Keratinocyte (primary cell): ENCODE measurements around the gene HLA-DOB. TPM values are rescaled to one million over a fixed set of nuclear protein-coding genes. Genes with fewer than 3 reads are reported as not detected.

Experiments
- DNase-seq: peaks from one replicate; pipeline ENCODE4 v3.0.0-alpha.2; 2011; ENCODE audit warnings: low read depth, missing footprints, low spot score
- FAIRE-seq: peaks from 2 replicates; lab custom pipeline; 2011; peaks lifted over from hg19 to GRCh38; lab: Jason Lieb, UNC
- H2AFZ ChIP-seq: 2 replicates; pipeline ENCODE4 v1.6.0; 2012; ENCODE audit warnings: low read length, control low read depth, inconsistent platforms; ENCODE audit not compliant: control insufficient read depth
- H3K27ac ChIP-seq: 2 replicates; pipeline ENCODE4 v1.5.1; 2011; ENCODE audit warnings: low read length; ENCODE audit not compliant: control insufficient read depth, insufficient read depth
- H3K27me3 ChIP-seq: 3 replicates; pipeline ENCODE4 v1.6.0; 2011; ENCODE audit warnings: low read length; ENCODE audit not compliant: control insufficient read depth, insufficient read depth; ENCODE audit errors: extremely low read depth
- H3K36me3 ChIP-seq, 2 experiments: 2 replicates in 1 of 2; 3 replicates in 1 of 2; pipeline ENCODE4 v1.5.1; 2011; ENCODE audit warnings: low read length in 2 of 2, mild to moderate bottlenecking in 1 of 2; ENCODE audit not compliant: control insufficient read depth in 2 of 2, insufficient read depth in 2 of 2; ENCODE audit errors: extremely low read depth in 1 of 2
- H3K4me1 ChIP-seq: 3 replicates; pipeline ENCODE4 v1.5.1; 2011; ENCODE audit warnings: low read length; ENCODE audit not compliant: control insufficient read depth, insufficient read depth; ENCODE audit errors: extremely low read depth
- H3K4me2 ChIP-seq: 3 replicates; pipeline ENCODE4 v1.6.0; 2011; ENCODE audit warnings: low read depth, low read length; ENCODE audit not compliant: control insufficient read depth, insufficient read depth; ENCODE audit errors: extremely low read depth
- H3K4me3 ChIP-seq, 3 experiments: fragments of 200-600 bp in 1 of 3; sonication (generic) in 1 of 3; 2 replicates in 2 of 3; 3 replicates in 1 of 3; pipeline ENCODE4 v1.5.1; 2011 to 2016; ENCODE audit warnings: low read length in 3 of 3, mild to moderate bottlenecking in 3 of 3, control low read depth in 2 of 3, inconsistent platforms in 1 of 3, low read depth in 1 of 3, mixed read lengths in 1 of 3, mixed run types in 1 of 3, moderate library complexity in 1 of 3; ENCODE audit not compliant: control insufficient read depth in 2 of 3, insufficient read depth in 2 of 3; ENCODE audit errors: extremely low read depth in 1 of 3
- H3K79me2 ChIP-seq: 2 replicates; pipeline ENCODE4 v1.6.0; 2012; ENCODE audit warnings: low read length; ENCODE audit not compliant: control insufficient read depth, insufficient read depth
- H3K9ac ChIP-seq: 3 replicates; pipeline ENCODE4 v1.6.0; 2011; ENCODE audit warnings: low read length; ENCODE audit not compliant: control insufficient read depth, insufficient read depth; ENCODE audit errors: extremely low read depth
- H3K9me1 ChIP-seq: 3 replicates; pipeline ENCODE4 v1.6.0; 2011; ENCODE audit warnings: low read length; ENCODE audit not compliant: control insufficient read depth, insufficient read depth; ENCODE audit errors: extremely low read depth
- H3K9me3 ChIP-seq: 2 replicates; pipeline ENCODE4 v1.5.1; 2012; ENCODE audit warnings: low read depth, low read length; ENCODE audit not compliant: control insufficient read depth
- H4K20me1 ChIP-seq: 3 replicates; pipeline ENCODE4 v1.6.0; 2011; ENCODE audit warnings: low read length; ENCODE audit not compliant: control insufficient read depth, insufficient read depth; ENCODE audit errors: extremely low read depth
- EZH2 ChIP-seq: IDR thresholded peaks from one replicate; pipeline ENCODE4 v1.6.1; 2012; ENCODE audit warnings: inconsistent platforms, mild to moderate bottlenecking, low read length, moderate library complexity
- dilution Hi-C: fragments of 300-500 bp; cut with MboI; formaldehyde crosslinking; loops from one replicate; pipeline ENCODE4 v1.7.0; 2020; ENCODE audit warnings: low sequenced_read_pairs; ENCODE audit not compliant: extremely low pct_ligation_motif_present
- polyA plus RNA-seq, 5 experiments: library from polyadenylated mRNA; depleted of rRNA in 3 of 5; stranded (reverse) in 3 of 5; stranded (forward) in 1 of 5; unstranded in 1 of 5; fragments of >200 nt; gene quantifications; 1 replicate in 1 of 5; 2 replicates in 3 of 5; 3 replicates in 1 of 5; pipeline versions ENCODE4 v1.2.1 to v1.2.3, GENCODE V29; 2011 to 2012; ENCODE audit warnings: missing spikeins in 2 of 5, low read depth in 1 of 5, low replicate concordance in 1 of 5
- TF ChIP-seq, protein P1 (sequence below), 3 experiments: IDR thresholded peaks in 1 of 3; conservative IDR thresholded peaks in 1 of 3; optimal IDR thresholded peaks in 1 of 3; 2 replicates in 2 of 3; 3 replicates in 1 of 3; pipeline versions ENCODE3 to v1.5.1; 2011; ENCODE audit warnings: low read length in 3 of 3, mild to moderate bottlenecking in 3 of 3, moderate library complexity in 2 of 3, control low read depth in 1 of 3, inconsistent platforms in 1 of 3; ENCODE audit not compliant: insufficient read depth in 2 of 3; ENCODE audit errors: extremely low read depth in 1 of 3

The HLA-DOB gene
- polyA plus RNA-seq, 1 donor (not counting 4 experiments of a cell fraction or from before 2014, with no cell fraction given) = 12.5 TPM

DNA sequence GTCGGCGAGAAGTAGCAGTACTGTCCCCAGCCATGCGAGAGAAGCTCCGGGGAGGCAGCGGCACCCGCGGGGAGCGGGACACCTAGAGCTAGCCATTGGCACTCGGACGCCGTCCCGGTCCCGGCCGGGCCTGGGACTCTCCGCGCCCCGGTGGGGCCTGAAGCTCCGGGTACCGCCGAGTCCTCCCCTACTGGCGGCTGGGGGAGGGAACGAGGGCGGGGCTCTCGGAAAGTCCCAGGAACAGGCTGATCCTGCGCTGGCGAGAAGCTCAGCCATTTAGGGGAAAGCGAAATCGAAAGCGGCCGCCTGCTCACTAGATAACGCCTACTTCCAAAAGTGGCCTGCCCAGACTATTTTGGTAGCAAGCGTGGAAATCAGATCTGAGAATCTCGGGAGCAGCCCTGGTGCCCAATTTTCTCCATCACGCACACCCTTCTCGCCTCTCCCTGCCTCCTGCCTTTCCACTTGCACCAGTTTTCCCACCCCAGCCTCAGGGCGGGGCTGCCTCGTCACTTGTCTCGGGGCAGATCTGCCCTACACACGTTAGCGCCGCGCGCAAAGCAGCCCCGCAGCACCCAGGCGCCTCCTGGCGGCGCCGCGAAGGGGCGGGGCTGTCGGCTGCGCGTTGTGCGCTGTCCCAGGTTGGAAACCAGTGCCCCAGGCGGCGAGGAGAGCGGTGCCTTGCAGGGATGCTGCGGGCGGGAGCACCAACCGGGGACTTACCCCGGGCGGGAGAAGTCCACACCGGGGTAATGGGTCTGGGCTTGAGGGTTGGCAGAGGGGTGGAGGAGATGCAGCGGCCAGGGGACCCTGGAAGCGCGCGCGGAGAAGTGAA, 37.0 kb upstream of the HLA-DOB start, which contains the start of the genes PSMB9 and TAP1:
PSMB9 (plus strand) TSS at position 652 of the 835 bp plus-strand sequence; CDS start at position 690, 38 bp downstream.
TAP1 (minus strand) TSS at position 164 of the 835 bp plus-strand sequence; CDS start at position 96, 68 bp downstream.
- H3K4me1 ChIP-seq = peaks cover 24% of the 10 kb centered on the region
- FAIRE-seq (peak; percentile 41), DNase-seq (peak; percentile 76)
- no peaks in the 10 kb centered on the region for H4K20me1 ChIP-seq
- peak within 1 kb of the TSS; percentile 93 for H3K9ac ChIP-seq
- peak within 1 kb of the TSS; percentile 95 for H3K27ac ChIP-seq
- peaks cover 21% of the 10 kb centered on the region for H3K79me2 ChIP-seq
- H2AFZ ChIP-seq = peak within 1 kb of the TSS; percentile 97
- peaks cover 13 to 15% of the 10 kb centered on the region in 2 experiments for H3K36me3 ChIP-seq
- dilution Hi-C loops = no loop called here
- H3K4me2 ChIP-seq = peak within 1 kb of the TSS; percentile 92
- H3K4me3 ChIP-seq = peak within 1 kb of the TSS; percentile 84 to 89 (median 86)
- TF ChIP-seq, protein P1, sequence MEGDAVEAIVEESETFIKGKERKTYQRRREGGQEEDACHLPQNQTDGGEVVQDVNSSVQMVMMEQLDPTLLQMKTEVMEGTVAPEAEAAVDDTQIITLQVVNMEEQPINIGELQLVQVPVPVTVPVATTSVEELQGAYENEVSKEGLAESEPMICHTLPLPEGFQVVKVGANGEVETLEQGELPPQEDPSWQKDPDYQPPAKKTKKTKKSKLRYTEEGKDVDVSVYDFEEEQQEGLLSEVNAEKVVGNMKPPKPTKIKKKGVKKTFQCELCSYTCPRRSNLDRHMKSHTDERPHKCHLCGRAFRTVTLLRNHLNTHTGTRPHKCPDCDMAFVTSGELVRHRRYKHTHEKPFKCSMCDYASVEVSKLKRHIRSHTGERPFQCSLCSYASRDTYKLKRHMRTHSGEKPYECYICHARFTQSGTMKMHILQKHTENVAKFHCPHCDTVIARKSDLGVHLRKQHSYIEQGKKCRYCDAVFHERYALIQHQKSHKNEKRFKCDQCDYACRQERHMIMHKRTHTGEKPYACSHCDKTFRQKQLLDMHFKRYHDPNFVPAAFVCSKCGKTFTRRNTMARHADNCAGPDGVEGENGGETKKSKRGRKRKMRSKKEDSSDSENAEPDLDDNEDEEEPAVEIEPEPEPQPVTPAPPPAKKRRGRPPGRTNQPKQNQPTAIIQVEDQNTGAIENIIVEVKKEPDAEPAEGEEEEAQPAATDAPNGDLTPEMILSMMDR (optimal IDR thresholded peaks at IDR 0.05 in 1 of 3, IDR thresholded peaks at IDR 0.05 in 1 of 3, conservative IDR thresholded peaks at IDR 0.05 in 1 of 3; ENCODE audit: extremely low read depth in 1 of 3, insufficient read depth in 2 of 3, low read length in 3 of 3) = peak; percentile 59 to 83 (median 81)
- no peak for TF ChIP-seq EZH2
- H3K9me1 ChIP-seq = no peaks in the 10 kb centered on the region
- no peaks in the 10 kb centered on the region for H3K27me3 ChIP-seq
- H3K9me3 ChIP-seq = no peaks in the 10 kb centered on the region

DNA sequence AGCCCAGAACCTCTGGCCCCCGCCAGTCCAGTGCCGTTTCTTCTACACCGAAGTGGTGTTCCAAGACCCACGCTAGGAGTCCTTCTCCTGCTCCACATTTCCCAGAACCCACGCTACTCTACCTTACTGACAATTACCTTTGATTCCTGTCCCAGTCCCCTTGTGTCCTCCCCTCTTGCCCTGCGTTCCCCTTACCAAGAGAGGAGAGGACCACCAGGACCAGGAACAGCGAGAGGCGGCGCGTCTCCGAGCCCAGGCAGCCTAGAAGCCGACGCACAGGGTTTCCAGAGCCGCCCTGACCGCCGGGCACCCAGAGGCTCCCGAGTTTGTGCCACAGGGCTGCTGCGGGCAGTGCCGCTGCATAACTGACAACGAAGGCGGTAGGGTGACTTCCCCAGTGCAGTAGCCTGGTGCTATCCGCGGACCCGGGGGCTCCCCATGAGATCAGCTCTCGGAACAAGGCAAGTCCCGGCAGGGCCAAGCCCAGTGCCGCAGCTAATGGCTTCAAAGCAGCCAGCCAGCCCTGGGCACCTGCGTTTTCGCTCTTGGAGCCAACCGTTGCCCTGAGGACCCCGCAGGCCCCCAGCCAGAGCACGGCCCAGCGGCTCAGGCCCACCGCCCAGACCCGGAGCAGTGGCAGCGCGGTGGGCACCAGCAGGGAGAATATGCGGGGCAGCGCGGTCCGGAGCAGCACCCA, 36.2 kb upstream of the HLA-DOB start:
- H3K9ac ChIP-seq = peak overlapping the region; percentile 93
- peak overlapping the region; percentile 92 for H3K4me2 ChIP-seq
- peak overlapping the region; percentile 84 to 89 (median 86) for H3K4me3 ChIP-seq
- no peaks in the 10 kb centered on the region for H3K9me3 ChIP-seq
- dilution Hi-C loops = no loop called here
- H4K20me1 ChIP-seq = no peaks in the 10 kb centered on the region
- peak overlapping the region; percentile 95 for H3K27ac ChIP-seq
- TF ChIP-seq, protein P1 (optimal IDR thresholded peaks at IDR 0.05 in 1 of 3, IDR thresholded peaks at IDR 0.05 in 1 of 3, conservative IDR thresholded peaks at IDR 0.05 in 1 of 3; ENCODE audit: extremely low read depth in 1 of 3, insufficient read depth in 2 of 3, low read length in 3 of 3) = no peak
- no peak for TF ChIP-seq EZH2
- DNase-seq = no peak
- peak overlapping the region; percentile 68 for H2AFZ ChIP-seq
- H3K36me3 ChIP-seq = peaks cover 19 to 22% of the 10 kb centered on the region in 2 experiments
- no peak for FAIRE-seq
- peaks cover 24% of the 10 kb centered on the region for H3K4me1 ChIP-seq
- no peaks in the 10 kb centered on the region for H3K27me3 ChIP-seq
- peaks cover 21% of the 10 kb centered on the region for H3K79me2 ChIP-seq
- H3K9me1 ChIP-seq = no peaks in the 10 kb centered on the region
